K562 (cell line): Measurements from ENCODE around the gene FBXO48. TPM values are rescaled to one million over a fixed set of nuclear protein-coding genes. Genes with fewer than 3 reads are reported as not detected.

Experiments used
- ARID3A ChIP-seq: IDR thresholded peaks from 2 replicates; pipeline ENCODE4 v1.6.1; 2012; ENCODE audit warnings: low read depth, low read length, improper control_type of control experiment, borderline replicate concordance
- CGGBP1 ChIP-seq: fragments of 250-450 bp; sonication (Bioruptor Pico); IDR thresholded peaks from 2 replicates; pipeline ENCODE4 v1.9.0; 2021; ENCODE audit warnings: mild to moderate bottlenecking
- COPS2 ChIP-seq: fragments of 450-650 bp; conservative IDR thresholded peaks from 2 replicates; pipeline ENCODE4 v1.6.1; 2016; ENCODE audit warnings: mild to moderate bottlenecking, moderate library complexity
- E2F8 ChIP-seq: fragments of 450-650 bp; IDR thresholded peaks from 2 replicates; pipeline ENCODE4 v1.7.1; 2018; ENCODE audit warnings: mild to moderate bottlenecking, low read depth; ENCODE audit not compliant: partially characterized antibody
- GTF2B ChIP-seq: IDR thresholded peaks from 2 replicates; pipeline ENCODE4 v1.6.1; 2011; ENCODE audit not compliant: insufficient read length; ENCODE audit errors: extremely low read depth
- HMG20B ChIP-seq: fragments of 250-450 bp; sonication (Bioruptor Pico); IDR thresholded peaks from 2 replicates; pipeline ENCODE4 v1.5.0; 2021; ENCODE audit warnings: mild to moderate bottlenecking
- HSF4 ChIP-seq: fragments of 250-450 bp; sonication (Bioruptor Pico); IDR thresholded peaks from 2 replicates; pipeline ENCODE4 v2.1.2; 2022; ENCODE audit warnings: mild to moderate bottlenecking, moderate library complexity, borderline replicate concordance
- MEIS2 ChIP-seq: fragments of 450-650 bp; IDR thresholded peaks from 2 replicates; pipeline ENCODE4 v1.6.1; 2014; ENCODE audit warnings: mild to moderate bottlenecking; ENCODE audit not compliant: partially characterized antibody
- MYBL2 ChIP-seq, 2 experiments: fragments of 450-650 bp in 1 of 2; sonication (generic) in 1 of 2; formaldehyde crosslinking in 1 of 2; IDR thresholded peaks; 2 replicates each; pipeline versions ENCODE4 v1.6.1 to v1.8.1; 2017 to 2022; ENCODE audit warnings: borderline replicate concordance in 1 of 2, inconsistent platforms in 1 of 2, low read depth in 1 of 2, mild to moderate bottlenecking in 1 of 2, missing genetic modification reagents in 1 of 2, moderate library complexity in 1 of 2
- NFRKB ChIP-seq: fragments of 450-650 bp; IDR thresholded peaks from 2 replicates; pipeline ENCODE4 v1.6.1; 2016; ENCODE audit warnings: low read depth
- NR0B1 ChIP-seq: fragments of 450-650 bp; IDR thresholded peaks from one replicate; pipeline ENCODE4 v1.6.1; 2018; ENCODE audit warnings: mild to moderate bottlenecking, moderate library complexity; ENCODE audit not compliant: partially characterized antibody
- RNF2 ChIP-seq: sonication (generic); IDR thresholded peaks from 2 replicates; pipeline ENCODE4 v1.6.1; 2016
- SIN3B ChIP-seq: fragments of 450-650 bp; IDR thresholded peaks from 2 replicates; pipeline ENCODE4 v1.6.1; 2017; ENCODE audit warnings: low read depth, mild to moderate bottlenecking, moderate library complexity
- U2AF1 ChIP-seq: fragments of 200-400 bp; formaldehyde crosslinking; optimal IDR thresholded peaks from 2 replicates; pipeline ENCODE3; 2017; ENCODE audit warnings: mild to moderate bottlenecking, low read depth, low read length, moderate library complexity
- ZBED1 ChIP-seq: IDR thresholded peaks from 2 replicates; pipeline ENCODE4 v1.6.1; 2014
- ZBTB5 ChIP-seq: fragments of 450-650 bp; IDR thresholded peaks from 2 replicates; pipeline ENCODE4 v1.6.1; 2017; ENCODE audit warnings: antibody characterized with exemption
- ZNF3 ChIP-seq: fragments of 250-450 bp; sonication (Bioruptor Pico); IDR thresholded peaks from 2 replicates; pipeline ENCODE4 v1.5.0; 2021; ENCODE audit warnings: mild to moderate bottlenecking, moderate library complexity
- ZNF511 ChIP-seq: sonication (generic); formaldehyde crosslinking; IDR thresholded peaks from 2 replicates; pipeline ENCODE4 v1.8.0; 2022; ENCODE audit warnings: mild to moderate bottlenecking, missing genetic modification reagents
- polyA plus RNA-seq, 8 experiments: library from polyadenylated mRNA; depleted of rRNA in 4 of 8; stranded (reverse) in 5 of 8; unstranded in 3 of 8; fragments of >200 nt; fragmentation: Nextera tagmentation in 2 of 8; fragmentation: Illumina TruSeq in 1 of 8; extraction: Ambion mirVana in 2 of 8; extraction: Trizol in 1 of 8; gene quantifications; 2 replicates each; pipeline versions ENCODE4 v1.2.1 to v1.2.3, GENCODE V29; 2011 to 2014; ENCODE audit warnings: inconsistent platforms in 1 of 8, missing spikeins in 1 of 8
- total RNA-seq, 7 experiments: library from RNA; depleted of rRNA in 6 of 7; stranded (reverse); fragments of >200 nt in 6 of 7; fragmentation: Illumina TruSeq in 2 of 7; extraction: Trizol in 2 of 7; gene quantifications; 2 replicates each; pipeline versions ENCODE4 v1.2.1 to v1.2.3, GENCODE V29; 2011 to 2021; ENCODE audit warnings: low replicate concordance in 1 of 7

The FBXO48 gene
- total and polyA plus RNA-seq, 9 of the 15 experiments (the other 6 are each of a cell fraction or from before 2014, with no cell fraction given): 0.36 to 1.8 (median 0.73) TPM

GRCh38 chr2:68420254-68420910 lies 46.7 kb downstream of the FBXO48 start (continued):
- TF ChIP-seq ZBTB5 (no peak), NFRKB (peak; percentile 89), U2AF1 (no peak), ZNF511 (no peak), MYBL2 (IDR thresholded peaks at IDR 0.05; ENCODE audit: low read depth) (no peak), MYBL2 (CRISPR knock-in tag; IDR thresholded peaks at IDR 0.05; ENCODE audit: borderline replicate concordance) (no peak), ZBED1 (no peak), NR0B1 (no peak), MEIS2 (peak; percentile 30), HSF4 (peak; percentile 79; the same call in 1 of the 2 replicates), RNF2 (peak; percentile 69; the same call in 1 of the 2 replicates), SIN3B (no peak), ZNF3 (no peak), E2F8 (peak; percentile 42), ARID3A (no peak; the same call in 1 of the 2 replicates), HMG20B (no peak), GTF2B (no peak), COPS2 (no peak), CGGBP1 (CRISPR knock-in tag) (no peak)
